Heart right ventricle (tissue), 16 donors: ENCODE results near the gene TTC21A. TPM values are rescaled to one million over a fixed set of nuclear protein-coding genes. Genes with fewer than 3 reads are reported as not detected.

ENCODE experiments used
- ATAC-seq, 8 donors: fragments of 200-7000 bp; cut with Tn5 transposase; one replicate each; pipeline ENCODE4 v1.9.1; 2020; ENCODE audit warnings: mild to moderate bottlenecking in 8 of 8, moderate library complexity in 8 of 8, moderate number of reproducible peaks in 1 of 8
- DNase-seq, 2 donors: peaks; one replicate each; pipeline ENCODE4 v3.0.0-alpha.2; 2020
- H3K27ac ChIP-seq, 10 donors: fragments of 200-600 bp; sonication (generic) in 2 of 10; one replicate each; pipeline versions ENCODE4 v1.5.0 to v1.8.0; 2020 to 2022; ENCODE audit warnings: mild to moderate bottlenecking in 3 of 10
- H3K27me3 ChIP-seq, 7 donors: fragments of 200-600 bp; one replicate each; pipeline ENCODE4 v1.8.0; 2021 to 2022; ENCODE audit warnings: mild to moderate bottlenecking in 2 of 7
- H3K36me3 ChIP-seq, 9 donors: fragments of 200-600 bp; sonication (generic) in 1 of 9; one replicate each; pipeline versions ENCODE4 v1.5.0 to v1.8.0; 2020 to 2022; ENCODE audit warnings: mild to moderate bottlenecking in 2 of 9
- H3K4me1 ChIP-seq, 9 donors: fragments of 200-600 bp; sonication (generic) in 1 of 9; one replicate each; pipeline versions ENCODE4 v1.5.0 to v1.8.0; 2020 to 2022; ENCODE audit warnings: mild to moderate bottlenecking in 4 of 9
- H3K4me3 ChIP-seq, 10 donors: fragments of 200-600 bp; sonication (generic) in 2 of 10; one replicate each; pipeline versions ENCODE4 v1.5.0 to v1.8.0; 2020 to 2022; ENCODE audit warnings: mild to moderate bottlenecking in 7 of 10, moderate library complexity in 2 of 10
- H3K9me3 ChIP-seq, 11 donors: fragments of 200-600 bp in 10 of 11; sonication (generic) in 2 of 11; one replicate each; pipeline versions ENCODE4 v1.5.0 to v1.8.0; 2013 to 2022; ENCODE audit warnings: mild to moderate bottlenecking in 2 of 11, control low read depth in 1 of 11, moderate library complexity in 1 of 11
- CTCF ChIP-seq, 9 donors: fragments of 200-600 bp; sonication (generic) in 2 of 9; IDR thresholded peaks; one replicate each; pipeline versions ENCODE4 v1.5.0 to v1.8.0; 2021 to 2022; ENCODE audit warnings: antibody characterized with exemption in 9 of 9, mild to moderate bottlenecking in 5 of 9, moderate library complexity in 1 of 9
- WGBS, 2 donors: extraction: QIAGEN DNeasy Blood & Tissue Kit; methylation state at CpG; one replicate each; pipeline ENCODE4 v1.1.7; 2013; ENCODE audit warnings: inconsistent platforms in 1 of 2; 5-methylcytosine and 5-hydroxymethylcytosine counted together
- intact Hi-C, 10 donors: fragments of 100-400 bp; cut with DNase I; formaldehyde crosslinking; loops; one replicate each; pipeline versions ENCODE4 v1.11.1 to v1.14.2; 2022
- polyA plus RNA-seq, 2 donors: library from polyadenylated mRNA; stranded (reverse); fragments of 200-250 nt; gene quantifications; one replicate each; pipeline ENCODE4 v1.2.3, GENCODE V29; 2013
- total RNA-seq, 10 donors: library from RNA; stranded (reverse); fragmentation: NEBNext Ultra II Directional in 3 of 10; extraction: Animal tissue kit (Norgen Biotek cat#: 25700) in 3 of 10; gene quantifications; one replicate each; pipeline versions ENCODE4 v1.2.1 to v1.2.4, GENCODE V29; 2021 to 2023
- donor health status: Arrhythmogenic right ventricular cardiomyopathy.
- donor health status: ischemic (EF 13 %, LVEDD 7.1; RV severe dilation, severe dysfunction).
- donor health status: healthy with polysubstance abuse.
- donor health status: DM: no; HTN: yes; CAD: no.
- donor health status: DM: no; HTN: no; CAD: no.
- donor health status: ischemic (EF 25% LVEDD 6.9; RV normal size, moderate dysfunction).
- donor health status: ischemic (EF 25% LVEDD 5.7; RV mildly dilated, moderate dysfunction).
- donor health status: healthy.
- donor health status: DM: yes; HTN: yes; CAD: no.
- donor health status: Ischemic cardiomyopathy.
- donor health status: ischemic (EF 35%, LVEDD 5.7; RV mildly dilated, moderate dysfunction).
- donor health status: nonischemic (EF 11% LVEDD 7.7; RV severe dilation, severe dysfunction).
- donor health status: DM: yes; HTN: yes; CAD: no.
- donor health status: PGD.
- donor health status: ischemic (EF 29% LVEDD 5.4; RV normal size, mild dysfunction).
- donor health status: nonischemic (EF 23%, LVEDD 6.1; RV moderate dilation, normal function).

Gene TTC21A
- total and polyA plus RNA-seq, 12 donors = 0.80 to 7.5 (median 1.5) TPM

DNA sequence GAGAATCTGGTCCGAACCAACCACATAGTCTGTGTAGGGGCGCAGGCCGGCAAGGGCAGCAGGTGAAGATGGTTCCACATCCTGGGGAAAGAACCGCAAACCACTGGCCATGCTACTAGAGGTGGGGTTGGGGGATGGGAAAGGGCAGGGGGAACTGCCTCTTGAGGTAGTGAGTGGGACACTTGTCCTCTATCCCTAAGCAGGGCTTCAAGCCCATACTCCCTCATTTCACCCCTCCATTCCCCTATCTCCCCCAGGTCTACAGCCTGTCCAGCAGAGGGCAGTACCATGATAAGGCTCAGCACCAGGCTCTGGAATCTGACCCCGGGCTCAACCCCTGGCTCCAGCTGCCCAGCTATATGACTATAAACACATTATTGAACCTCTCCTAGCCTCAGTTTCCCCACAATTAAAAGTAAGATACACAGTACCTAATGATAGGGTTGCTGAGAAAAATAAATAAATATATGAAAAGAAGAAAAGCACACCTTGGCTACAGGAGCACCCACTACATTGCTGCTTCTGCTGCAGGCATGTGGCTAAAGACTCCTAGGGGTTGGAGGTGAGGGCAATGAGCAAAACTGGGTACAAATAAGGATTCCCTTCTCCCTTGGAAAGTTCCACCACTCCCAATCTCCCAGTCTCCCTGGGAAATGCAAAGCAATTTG is 6.3 kb upstream of the TTC21A start:
- peak; percentile 28 to 68 (median 61) for TF ChIP-seq CTCF (IDR thresholded peaks at IDR 0.05)
- H3K27me3 ChIP-seq = no peaks in the 10 kb centered on the region
- H3K27ac ChIP-seq = no peak overlapping the region
- H3K4me3 ChIP-seq = no peak overlapping the region
- peak in 5 of 8 donors; percentile 30 to 58 (median 45) for ATAC-seq
- intact Hi-C loops = loop anchor here in 4 of 10 donors (5.0 to 10.0 kb wide), 4 partner anchors 49 to 284 kb away; partner anchors contain the start of genes SCN11A (in 1 of the 4), SLC25A38 (in 1 of the 4) and WDR48 (in 1 of the 4)
- H3K36me3 ChIP-seq = peaks cover 0 to 54% (median 26%) of the 10 kb centered on the region in 9 donors
- peaks cover 22 to 61% (median 40%) of the 10 kb centered on the region in 9 donors for H3K4me1 ChIP-seq
- 83 to 90% methylated on average over 5 of the region's 5 CpGs for WGBS, 2 donors
- H3K9me3 ChIP-seq = no peaks in the 10 kb centered on the region
- DNase-seq = no peak

- Histone ChIP-seq H3K4me3 (no peak overlapping the region), H3K36me3 (peaks cover 0 to 39% (median 22%) of the 10 kb centered on the region in 9 donors), H3K27me3 (no peaks in the 10 kb centered on the region), H3K27ac (peak overlapping the region in 2 of 10 donors; percentile 30 to 48), H3K4me1 (peaks cover 24 to 54% (median 38%) of the 10 kb centered on the region in 9 donors), H3K9me3 (no peaks in the 10 kb centered on the region)
- 95 to 97% methylated on average over 8 of the region's 8 CpGs for WGBS, 2 donors
- ATAC-seq = no peak
- DNase-seq = no peak
- intact Hi-C loops = loop anchor here in 4 of 10 donors (5.0 to 10.0 kb wide), 4 partner anchors 50 to 282 kb away; partner anchors contain the start of genes SCN11A (in 1 of the 4), SLC25A38 (in 1 of the 4) and WDR48 (in 1 of the 4)
- no peak for TF ChIP-seq CTCF (IDR thresholded peaks at IDR 0.05)
Observed at GRCh38 chr3:39102504-39103323, 4.8 kb upstream of the TTC21A start.

DNA sequence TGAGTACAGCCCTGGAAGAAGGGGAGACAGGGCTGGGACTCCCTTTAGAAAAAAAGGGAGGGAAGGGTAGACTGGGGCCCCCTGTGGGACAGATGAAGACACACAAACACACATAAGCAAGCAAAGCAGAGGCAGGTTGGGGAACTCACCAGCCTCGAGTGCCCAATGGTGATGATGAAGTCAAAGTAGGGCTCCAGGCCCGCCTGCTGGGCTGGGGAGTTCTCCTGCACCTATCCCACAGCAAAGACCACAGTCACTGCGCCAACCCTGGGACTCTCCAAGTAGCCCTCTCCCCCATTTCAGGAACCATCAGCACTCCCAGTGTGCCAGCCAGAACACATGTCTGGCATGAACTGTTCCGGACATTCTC is 4.2 kb upstream of the TTC21A start:
- no peaks in the 10 kb centered on the region for H3K27me3 ChIP-seq
- no peak for DNase-seq
- peaks cover 0 to 33% (median 19%) of the 10 kb centered on the region in 9 donors for H3K36me3 ChIP-seq
- no peaks in the 10 kb centered on the region for H3K9me3 ChIP-seq
- WGBS, 2 donors = 73 to 88% methylated on average over 3 to 4 of the region's 4 CpGs
- peaks cover 24 to 59% (median 44%) of the 10 kb centered on the region in 9 donors for H3K4me1 ChIP-seq
- ATAC-seq = no peak
- TF ChIP-seq CTCF (IDR thresholded peaks at IDR 0.05) = no peak
- intact Hi-C loops = loop anchor here in 4 of 10 donors (5.0 to 10.0 kb wide), 4 partner anchors 51 to 281 kb away; partner anchors contain the start of genes SCN11A (in 1 of the 4), SLC25A38 (in 1 of the 4) and WDR48 (in 1 of the 4)
- no peak overlapping the region for H3K4me3 ChIP-seq
- H3K27ac ChIP-seq = peak overlapping the region in 2 of 10 donors; percentile 30 to 48
